ENCODE measurements around the gene TMIGD1. TPM values are rescaled to one million over a fixed set of nuclear protein-coding genes. Genes with fewer than 3 reads are reported as not detected.

The TMIGD1 gene
- total RNA-seq, 1 donor from 2014 or later: not detected

DNA sequence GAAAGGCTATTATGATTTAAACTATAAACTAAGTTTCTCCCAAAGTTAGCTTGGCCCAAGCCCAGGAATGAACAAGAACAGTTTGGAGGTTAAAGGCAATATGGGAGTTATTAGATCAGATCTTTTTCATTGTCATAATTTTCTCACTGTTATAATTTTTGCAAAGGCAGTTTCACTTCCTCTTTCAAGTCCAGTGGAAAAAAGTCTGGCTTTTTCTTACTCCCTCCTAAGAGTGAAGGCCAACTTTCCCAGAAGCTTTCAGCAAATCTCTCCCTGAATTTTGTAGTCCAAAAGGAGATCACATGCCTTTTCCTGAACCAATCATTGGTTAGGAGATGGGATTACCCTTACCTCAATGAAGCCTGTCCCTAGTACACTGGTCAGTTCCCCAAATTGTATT lies 33.0 kb downstream of the TMIGD1 start:
- H3K36me3 ChIP-seq: no peaks in the 10 kb centered on the region
- no peak for TF ChIP-seq CTCF (IDR thresholded peaks at IDR 0.05)
- ATAC-seq: no peak
- H3K4me1 ChIP-seq: no peaks in the 10 kb centered on the region
- no peaks in the 10 kb centered on the region for H3K27me3 ChIP-seq
- intact Hi-C loops (cut with DNase I): no loop called here
- no peaks in the 10 kb centered on the region for H3K9me3 ChIP-seq
- DNase-seq: no peak
- no peak overlapping the region for H3K4me3 ChIP-seq
- H3K27ac ChIP-seq: no peak overlapping the region

DNA sequence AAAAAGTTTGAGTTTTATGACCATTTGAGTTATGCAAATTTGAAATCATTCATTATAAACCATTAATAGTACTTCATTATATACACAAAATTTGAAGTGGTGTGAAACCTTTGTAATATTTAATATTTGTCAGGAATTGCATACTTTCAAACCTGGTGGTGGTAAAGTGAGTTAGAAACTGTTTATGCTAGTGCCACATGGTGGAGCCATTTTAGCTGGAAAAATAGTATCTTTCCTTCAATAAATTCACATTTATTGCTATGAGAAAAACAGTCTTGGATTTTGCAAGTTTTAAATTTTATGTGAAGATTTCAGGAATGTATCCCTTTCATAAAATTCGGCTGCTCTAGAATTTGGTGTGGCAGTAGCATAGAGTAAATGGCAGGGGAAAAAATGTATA lies 34.9 kb downstream of the TMIGD1 start:
- no peaks in the 10 kb centered on the region for H3K27me3 ChIP-seq
- DNase-seq (no peak), ATAC-seq (no peak)
- no peaks in the 10 kb centered on the region for H3K9me3 ChIP-seq
- H3K36me3 ChIP-seq: no peaks in the 10 kb centered on the region
- no peak overlapping the region for H3K27ac ChIP-seq
- intact Hi-C loops (cut with DNase I): no loop called here
- no peak overlapping the region for H3K4me3 ChIP-seq
- TF ChIP-seq CTCF (IDR thresholded peaks at IDR 0.05): no peak
- no peaks in the 10 kb centered on the region for H3K4me1 ChIP-seq

DNA sequence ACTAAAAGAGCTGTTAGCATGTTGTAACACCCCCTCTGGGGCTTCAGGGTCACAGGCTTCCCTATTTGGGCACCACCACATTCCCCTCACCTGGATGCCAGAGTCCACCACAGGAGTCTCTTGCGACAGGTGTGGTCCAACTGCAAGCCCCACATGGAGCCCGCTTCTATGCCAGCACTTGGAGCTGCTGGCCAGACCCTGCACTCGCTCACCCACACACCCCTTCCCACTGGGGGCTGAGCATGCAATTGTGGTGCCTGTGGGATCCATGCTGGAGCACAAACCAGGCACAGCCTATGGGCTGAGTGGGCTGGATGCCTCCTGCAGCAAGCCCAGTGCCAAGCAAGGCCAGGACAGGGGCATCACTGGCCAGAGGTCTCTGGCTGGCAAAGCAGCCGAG lies 36.1 kb downstream of the TMIGD1 start:
- DNase-seq (no peak), ATAC-seq (peak; percentile 24)
- no peak for TF ChIP-seq CTCF (IDR thresholded peaks at IDR 0.05)
- intact Hi-C loops (cut with DNase I): no loop called here
- Histone ChIP-seq H3K4me3 (no peak overlapping the region), H3K27ac (no peak overlapping the region), H3K9me3 (no peaks in the 10 kb centered on the region), H3K27me3 (no peaks in the 10 kb centered on the region), H3K36me3 (no peaks in the 10 kb centered on the region), H3K4me1 (no peaks in the 10 kb centered on the region)

DNA sequence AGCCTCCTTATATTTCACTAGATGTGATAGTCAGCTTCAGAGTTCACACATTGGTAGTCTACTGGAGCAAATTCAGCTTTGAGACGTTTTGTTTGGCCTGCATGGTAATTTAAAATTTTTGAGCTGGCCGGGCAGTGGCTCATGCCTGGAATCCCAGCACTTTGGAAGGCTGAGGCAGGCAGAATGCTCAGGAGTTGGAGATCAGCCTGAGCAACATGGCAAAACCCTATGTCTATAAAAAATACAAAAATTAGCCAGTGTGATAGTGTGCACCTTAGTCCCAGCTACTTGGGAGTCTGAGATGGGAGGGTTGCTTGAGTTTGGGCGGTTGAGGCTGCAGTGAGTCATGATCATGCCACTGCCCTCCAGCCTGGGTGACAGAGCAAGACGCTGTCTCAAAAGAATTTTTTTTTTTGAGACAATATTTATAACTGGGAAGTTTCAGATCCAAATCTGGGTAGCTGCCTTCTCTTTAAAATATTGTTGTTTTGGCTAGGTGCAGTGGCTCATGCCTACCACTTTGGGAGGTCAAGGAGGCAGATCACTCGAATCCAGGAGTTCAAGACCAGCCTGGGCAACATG lies 37.3 kb downstream of the TMIGD1 start:
- intact Hi-C loops (cut with DNase I): no loop called here
- no peak overlapping the region for H3K4me3 ChIP-seq
- H3K4me1 ChIP-seq: no peaks in the 10 kb centered on the region
- DNase-seq: no peak
- no peaks in the 10 kb centered on the region for H3K36me3 ChIP-seq
- no peak overlapping the region for H3K27ac ChIP-seq
- no peak for TF ChIP-seq CTCF (IDR thresholded peaks at IDR 0.05)
- H3K27me3 ChIP-seq: no peaks in the 10 kb centered on the region
- ATAC-seq: no peak
- no peaks in the 10 kb centered on the region for H3K9me3 ChIP-seq

GRCh38 chr17:30292286-30292858 lies 41.5 kb downstream of the TMIGD1 start:
- ATAC-seq (no peak), DNase-seq (no peak)
- Histone ChIP-seq H3K4me1 (peaks cover 14% of the 10 kb centered on the region), H3K36me3 (peaks cover 18% of the 10 kb centered on the region), H3K27me3 (no peaks in the 10 kb centered on the region), H3K4me3 (peak overlapping the region; percentile 93), H3K9me3 (no peaks in the 10 kb centered on the region), H3K27ac (peak overlapping the region; percentile 67)
- intact Hi-C loops (cut with DNase I): no loop called here
- no peak for TF ChIP-seq CTCF (IDR thresholded peaks at IDR 0.05)

Measured in upper lobe of right lung (tissue), 1 donor.